ENCODE data around the gene CACHD1. TPM values are rescaled to one million over a fixed set of nuclear protein-coding genes. Genes with fewer than 3 reads are reported as not detected.

CACHD1 gene
- total RNA-seq, 2 experiments from 2014 or later, result not detected

- no peaks in the 10 kb centered on the region for H3K36me3 ChIP-seq (ENCODE audit: insufficient read depth, low read length)
- H4K20me1 ChIP-seq (ENCODE audit: insufficient read depth, low read length), result no peaks in the 10 kb centered on the region
- H3K9me2 ChIP-seq (ENCODE audit: insufficient read depth, low read length), result no peaks in the 10 kb centered on the region
- DNase-seq (ENCODE audit: low spot score), result no peak
- no peaks in the 10 kb centered on the region for H3K79me2 ChIP-seq (ENCODE audit: insufficient read depth, low read depth, low read length)
- intact Hi-C loops (cut with micrococcal nuclease; ENCODE audit: unreplicated experiment), result loop anchor here (5.0 kb wide), 1 partner anchor 410 kb away; no protein-coding TSS in a partner anchor
- BruUV-seq (replicated peaks), result no TSS peak
- H3K27ac ChIP-seq (ENCODE audit: low read depth, low read length, poor library complexity, severe bottlenecking), result no peak overlapping the region
- H2AFZ ChIP-seq (ENCODE audit: low read length), result no peak overlapping the region
- no peak overlapping the region for H3K4me2 ChIP-seq (ENCODE audit: low read length)
- ChIA-PET CTCF (ENCODE audit: unreplicated experiment) (no interaction called here), POLR2A (interaction anchor here (0.6 kb wide), 1 partner anchor 424 kb away, joined by 4 read pairs; no protein-coding TSS in a partner anchor)
- TF ChIP-seq EZH2phosphoT487 (IDR thresholded peaks at IDR 0.05; ENCODE audit: borderline replicate concordance, low read depth, low read length) (no peak), CTCF (conservative IDR thresholded peaks at IDR 0.05; ENCODE audit: low read length) (no peak)
- no peaks in the 10 kb centered on the region for H3K9me3 ChIP-seq (ENCODE audit: low read length)
- H3K4me3 ChIP-seq (ENCODE audit: low read depth, low read length, poor library complexity, severe bottlenecking), result no peak overlapping the region
- H3K4me1 ChIP-seq (ENCODE audit: insufficient read depth, low read length, poor library complexity, severe bottlenecking), result no peaks in the 10 kb centered on the region
These were observed 207.6 kb downstream of the CACHD1 start for GRCh38 chr1:64677532-64677931.

GRCh38 chr1:64678366-64678765, 208.4 kb downstream of the CACHD1 start:
- no peaks in the 10 kb centered on the region for H3K79me2 ChIP-seq (ENCODE audit: insufficient read depth, low read depth, low read length)
- ChIA-PET CTCF (ENCODE audit: unreplicated experiment) (no interaction called here), POLR2A (no interaction called here)
- BruUV-seq (replicated peaks), result no TSS peak
- no peak overlapping the region for H3K4me2 ChIP-seq (ENCODE audit: low read length)
- no peaks in the 10 kb centered on the region for H3K9me2 ChIP-seq (ENCODE audit: insufficient read depth, low read length)
- H3K4me1 ChIP-seq (ENCODE audit: insufficient read depth, low read length, poor library complexity, severe bottlenecking), result no peaks in the 10 kb centered on the region
- H3K4me3 ChIP-seq (ENCODE audit: low read depth, low read length, poor library complexity, severe bottlenecking), result no peak overlapping the region
- H3K36me3 ChIP-seq (ENCODE audit: insufficient read depth, low read length), result no peaks in the 10 kb centered on the region
- intact Hi-C loops (cut with micrococcal nuclease; ENCODE audit: unreplicated experiment), result loop anchor here (5.0 kb wide), 1 partner anchor 411 kb away; no protein-coding TSS in a partner anchor
- no peaks in the 10 kb centered on the region for H3K9me3 ChIP-seq (ENCODE audit: low read length)
- DNase-seq (ENCODE audit: low spot score), result no peak
- H2AFZ ChIP-seq (ENCODE audit: low read length), result no peak overlapping the region
- TF ChIP-seq CTCF (conservative IDR thresholded peaks at IDR 0.05; ENCODE audit: low read length) (no peak), EZH2phosphoT487 (IDR thresholded peaks at IDR 0.05; ENCODE audit: borderline replicate concordance, low read depth, low read length) (no peak)
- H4K20me1 ChIP-seq (ENCODE audit: insufficient read depth, low read length), result no peaks in the 10 kb centered on the region
- no peak overlapping the region for H3K27ac ChIP-seq (ENCODE audit: low read depth, low read length, poor library complexity, severe bottlenecking)

DNA sequence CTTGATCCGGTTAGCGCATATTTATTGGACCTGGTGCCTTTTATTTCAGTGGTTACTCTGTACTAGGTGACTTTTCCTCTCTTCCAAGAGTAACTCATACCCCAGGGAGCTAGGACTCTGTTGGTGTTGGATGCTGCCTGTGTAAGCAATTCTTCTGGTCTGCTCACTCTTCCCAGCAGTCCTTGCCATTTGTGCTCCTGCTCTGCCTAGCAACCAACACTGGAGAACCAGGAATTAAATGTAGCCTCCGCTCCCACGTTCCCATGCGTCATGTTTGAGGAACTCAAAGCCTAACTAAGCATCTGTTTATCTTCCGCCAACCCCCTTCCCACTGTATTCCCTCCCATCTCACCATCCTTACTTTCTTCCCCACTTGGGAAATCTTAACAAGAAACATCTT, 209.2 kb downstream of the CACHD1 start:
- no peak overlapping the region for H3K4me3 ChIP-seq (ENCODE audit: low read depth, low read length, poor library complexity, severe bottlenecking)
- no peaks in the 10 kb centered on the region for H3K9me2 ChIP-seq (ENCODE audit: insufficient read depth, low read length)
- DNase-seq (ENCODE audit: low spot score), result no peak
- H3K79me2 ChIP-seq (ENCODE audit: insufficient read depth, low read depth, low read length), result no peaks in the 10 kb centered on the region
- H3K4me1 ChIP-seq (ENCODE audit: insufficient read depth, low read length, poor library complexity, severe bottlenecking), result no peaks in the 10 kb centered on the region
- H3K9me3 ChIP-seq (ENCODE audit: low read length), result no peaks in the 10 kb centered on the region
- H3K36me3 ChIP-seq (ENCODE audit: insufficient read depth, low read length), result no peaks in the 10 kb centered on the region
- no peak for TF ChIP-seq EZH2phosphoT487 (IDR thresholded peaks at IDR 0.05; ENCODE audit: borderline replicate concordance, low read depth, low read length)
- no peak for TF ChIP-seq CTCF (conservative IDR thresholded peaks at IDR 0.05; ENCODE audit: low read length)
- ChIA-PET POLR2A (interaction anchor here (0.6 kb wide), 1 partner anchor 11 kb away, joined by 3 read pairs; no protein-coding TSS in a partner anchor), CTCF (ENCODE audit: unreplicated experiment) (no interaction called here)
- no TSS peak for BruUV-seq (replicated peaks)
- intact Hi-C loops (cut with micrococcal nuclease; ENCODE audit: unreplicated experiment), result loop anchor here (5.0 kb wide), 1 partner anchor 412 kb away; no protein-coding TSS in a partner anchor
- no peak overlapping the region for H3K27ac ChIP-seq (ENCODE audit: low read depth, low read length, poor library complexity, severe bottlenecking)
- no peak overlapping the region for H3K4me2 ChIP-seq (ENCODE audit: low read length)
- H4K20me1 ChIP-seq (ENCODE audit: insufficient read depth, low read length), result no peaks in the 10 kb centered on the region
- H2AFZ ChIP-seq (ENCODE audit: low read length), result no peak overlapping the region
